Measurements from ENCODE around the gene DHCR24. TPM values are rescaled to one million over a fixed set of nuclear protein-coding genes. Genes with fewer than 3 reads are reported as not detected.

DHCR24 gene
- total RNA-seq, 2 donors from 2014 or later = 243 to 340 TPM

- H3K27me3 ChIP-seq (ENCODE audit: control insufficient read depth, insufficient read depth, low read length, poor library complexity, severe bottlenecking) = no peaks in the 10 kb centered on the region
- Mint-ChIP-seq H3K9me3 (no peaks in the 10 kb centered on the region), H3K4me3 (no peak overlapping the region), H3K27me3 (ENCODE audit: insufficient read depth) (no peaks in the 10 kb centered on the region), H3K27ac (no peak overlapping the region), H3K36me3 (ENCODE audit: low read depth) (peaks cover 85% of the 10 kb centered on the region), H3K4me1 (no peaks in the 10 kb centered on the region)
- H3K36me3 ChIP-seq (ENCODE audit: control insufficient read depth, insufficient read depth, low read length) = peaks cover 96% of the 10 kb centered on the region
- no peak overlapping the region for H3K9ac ChIP-seq (ENCODE audit: extremely low read depth, low read length, poor library complexity, severe bottlenecking)
- WGBS, 2 experiments (ENCODE audit: insufficient coverage in 1 of 2, insufficient read length in 1 of 2) = 94 to 95% methylated on average over 9 to 17 of the region's 17 CpGs
- no peak overlapping the region for H3K4me3 ChIP-seq (ENCODE audit: low read length)
- no peak overlapping the region for H3K27ac ChIP-seq (ENCODE audit: low read depth, low read length)
- no peaks in the 10 kb centered on the region for H3K9me3 ChIP-seq (ENCODE audit: control insufficient read depth, low read length)
- TF ChIP-seq, protein P1, sequence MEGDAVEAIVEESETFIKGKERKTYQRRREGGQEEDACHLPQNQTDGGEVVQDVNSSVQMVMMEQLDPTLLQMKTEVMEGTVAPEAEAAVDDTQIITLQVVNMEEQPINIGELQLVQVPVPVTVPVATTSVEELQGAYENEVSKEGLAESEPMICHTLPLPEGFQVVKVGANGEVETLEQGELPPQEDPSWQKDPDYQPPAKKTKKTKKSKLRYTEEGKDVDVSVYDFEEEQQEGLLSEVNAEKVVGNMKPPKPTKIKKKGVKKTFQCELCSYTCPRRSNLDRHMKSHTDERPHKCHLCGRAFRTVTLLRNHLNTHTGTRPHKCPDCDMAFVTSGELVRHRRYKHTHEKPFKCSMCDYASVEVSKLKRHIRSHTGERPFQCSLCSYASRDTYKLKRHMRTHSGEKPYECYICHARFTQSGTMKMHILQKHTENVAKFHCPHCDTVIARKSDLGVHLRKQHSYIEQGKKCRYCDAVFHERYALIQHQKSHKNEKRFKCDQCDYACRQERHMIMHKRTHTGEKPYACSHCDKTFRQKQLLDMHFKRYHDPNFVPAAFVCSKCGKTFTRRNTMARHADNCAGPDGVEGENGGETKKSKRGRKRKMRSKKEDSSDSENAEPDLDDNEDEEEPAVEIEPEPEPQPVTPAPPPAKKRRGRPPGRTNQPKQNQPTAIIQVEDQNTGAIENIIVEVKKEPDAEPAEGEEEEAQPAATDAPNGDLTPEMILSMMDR (conservative IDR thresholded peaks at IDR 0.05) = no peak
- peak; percentile 38 for DNase-seq
- H3K4me1 ChIP-seq (ENCODE audit: control insufficient read depth, insufficient read depth, low read length) = no peaks in the 10 kb centered on the region
These were observed 35.0 kb downstream of the DHCR24 start for GRCh38 chr1:54851936-54852524.

DNA sequence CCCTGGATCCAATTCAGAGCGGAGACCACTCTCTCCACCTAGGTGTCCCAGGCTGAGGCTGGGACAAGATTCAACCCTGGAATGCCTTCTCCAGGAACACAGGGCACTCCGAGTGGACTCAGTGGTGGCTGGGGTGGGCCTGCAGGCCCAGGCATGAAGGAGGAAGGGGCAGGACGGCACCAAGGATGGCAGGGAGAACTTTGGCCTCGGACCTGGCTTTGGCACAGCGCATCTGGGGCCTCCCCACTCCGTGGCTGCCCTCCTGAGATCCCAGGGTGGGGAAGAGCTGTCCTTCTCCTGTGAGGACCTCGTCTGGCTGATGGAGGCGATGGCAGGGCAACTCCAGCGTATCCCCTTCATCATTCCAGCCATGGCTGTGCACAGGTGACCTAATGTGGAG, 35.6 kb downstream of the DHCR24 start:
- TF ChIP-seq, protein P1 (conservative IDR thresholded peaks at IDR 0.05) = no peak
- Histone ChIP-seq H3K9me3 (ENCODE audit: control insufficient read depth, low read length) (no peaks in the 10 kb centered on the region), H3K4me3 (ENCODE audit: low read length) (no peak overlapping the region), H3K27ac (ENCODE audit: low read depth, low read length) (no peak overlapping the region), H3K9ac (ENCODE audit: extremely low read depth, low read length, poor library complexity, severe bottlenecking) (no peak overlapping the region), H3K36me3 (ENCODE audit: control insufficient read depth, insufficient read depth, low read length) (peaks cover 91% of the 10 kb centered on the region), H3K4me1 (ENCODE audit: control insufficient read depth, insufficient read depth, low read length) (no peaks in the 10 kb centered on the region), H3K27me3 (ENCODE audit: control insufficient read depth, insufficient read depth, low read length, poor library complexity, severe bottlenecking) (no peaks in the 10 kb centered on the region)
- peak; percentile 40 for DNase-seq
- H3K27me3 Mint-ChIP-seq (ENCODE audit: insufficient read depth) = no peaks in the 10 kb centered on the region
- no peaks in the 10 kb centered on the region for H3K9me3 Mint-ChIP-seq
- H3K4me3 Mint-ChIP-seq = no peak overlapping the region
- no peak overlapping the region for H3K27ac Mint-ChIP-seq
- WGBS, 2 experiments (ENCODE audit: insufficient coverage in 1 of 2, insufficient read length in 1 of 2) = 91 to 94% methylated on average over 6 to 9 of the region's 9 CpGs
- H3K36me3 Mint-ChIP-seq (ENCODE audit: low read depth) = peaks cover 80% of the 10 kb centered on the region
- H3K4me1 Mint-ChIP-seq = no peaks in the 10 kb centered on the region

DNA sequence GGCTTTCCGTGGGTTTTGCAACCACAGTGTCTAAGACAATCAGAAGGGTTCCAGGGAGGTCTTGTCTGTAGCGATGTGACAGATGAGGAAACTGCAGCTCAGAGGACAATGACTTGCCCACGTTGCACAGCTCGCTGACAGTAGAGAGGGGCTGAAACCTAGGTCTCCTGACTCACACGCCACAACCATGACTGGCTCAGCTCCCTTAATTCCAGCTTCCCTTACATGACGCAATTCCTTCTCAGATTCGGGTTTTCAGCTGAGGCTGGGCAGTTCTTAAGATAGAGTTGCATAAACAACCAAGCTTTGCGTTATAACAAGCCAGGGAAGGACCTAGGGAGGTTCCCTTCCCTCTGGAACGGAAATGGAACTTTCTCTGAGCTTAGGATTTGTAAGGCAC, 36.3 kb downstream of the DHCR24 start:
- WGBS, 2 experiments (ENCODE audit: insufficient coverage in 1 of 2, insufficient read length in 1 of 2) = 97 to 99% methylated on average over 8 to 9 of the region's 9 CpGs
- H3K9me3 ChIP-seq (ENCODE audit: control insufficient read depth, low read length) = no peaks in the 10 kb centered on the region
- no peak overlapping the region for H3K4me3 ChIP-seq (ENCODE audit: low read length)
- Mint-ChIP-seq H3K36me3 (ENCODE audit: low read depth) (peaks cover 73% of the 10 kb centered on the region), H3K9me3 (no peaks in the 10 kb centered on the region), H3K4me3 (no peak overlapping the region), H3K4me1 (no peaks in the 10 kb centered on the region), H3K27ac (no peak overlapping the region), H3K27me3 (ENCODE audit: insufficient read depth) (no peaks in the 10 kb centered on the region)
- DNase-seq = no peak
- H3K27me3 ChIP-seq (ENCODE audit: control insufficient read depth, insufficient read depth, low read length, poor library complexity, severe bottlenecking) = no peaks in the 10 kb centered on the region
- no peaks in the 10 kb centered on the region for H3K4me1 ChIP-seq (ENCODE audit: control insufficient read depth, insufficient read depth, low read length)
- peaks cover 86% of the 10 kb centered on the region for H3K36me3 ChIP-seq (ENCODE audit: control insufficient read depth, insufficient read depth, low read length)
- H3K9ac ChIP-seq (ENCODE audit: extremely low read depth, low read length, poor library complexity, severe bottlenecking) = no peak overlapping the region
- TF ChIP-seq, protein P1 (conservative IDR thresholded peaks at IDR 0.05) = no peak
- no peak overlapping the region for H3K27ac ChIP-seq (ENCODE audit: low read depth, low read length)

Measured in endodermal cell (in vitro differentiated cells).